ENCODE measurements around the gene ARG1.

ARG1 gene

DNA sequence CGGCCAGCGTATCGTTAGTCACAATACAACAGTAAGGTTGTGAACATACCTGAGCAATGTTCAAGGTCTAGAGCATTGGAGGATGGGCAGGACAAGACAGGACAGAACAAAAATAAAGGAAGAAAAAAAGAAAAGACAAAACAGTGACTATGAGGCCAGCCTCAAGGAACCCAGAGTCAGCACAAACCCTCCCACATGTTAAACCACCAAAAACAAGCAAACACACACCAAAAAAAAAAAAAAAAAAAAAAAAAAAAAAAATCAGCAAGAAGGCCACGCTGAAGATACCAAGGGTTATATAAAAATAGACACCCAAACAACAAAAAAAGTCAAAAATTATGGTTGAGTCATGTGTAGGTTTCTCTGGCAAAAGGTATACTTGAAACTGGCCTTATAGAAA, 42.2 kb downstream of the ARG1 start:
- no peak for DNase-seq (ENCODE audit: extremely low spot score)
- POLR2A ChIA-PET, result no interaction called here
- CTCF ChIA-PET, result no interaction called here
- TF ChIP-seq LEF1 (IDR thresholded peaks at IDR 0.05; ENCODE audit: borderline replicate concordance) (no peak), SUZ12 (IDR thresholded peaks at IDR 0.05) (no peak), CTBP1 (IDR thresholded peaks at IDR 0.05; ENCODE audit: borderline replicate concordance) (no peak), SP1 (IDR thresholded peaks at IDR 0.05) (no peak), HDGF (IDR thresholded peaks at IDR 0.05; ENCODE audit: borderline replicate concordance) (no peak), FOXM1 (IDR thresholded peaks at IDR 0.05; ENCODE audit: borderline replicate concordance) (no peak), ZNF384 (IDR thresholded peaks at IDR 0.05) (no peak; the same call in 1 of the 2 replicates), NFRKB (IDR thresholded peaks at IDR 0.05) (no peak), L3MBTL2 (conservative IDR thresholded peaks at IDR 0.05) (no peak), TARDBP (IDR thresholded peaks at IDR 0.05) (no peak), BHLHE40 (IDR thresholded peaks at IDR 0.05; ENCODE audit: borderline replicate concordance) (no peak), FOXA1 (IDR thresholded peaks at IDR 0.05) (no peak), ARNT (IDR thresholded peaks at IDR 0.05) (no peak), ELF4 (IDR thresholded peaks at IDR 0.05) (no peak), FOXK2 (IDR thresholded peaks at IDR 0.05) (no peak)
- TF ChIP-seq, protein P1, sequence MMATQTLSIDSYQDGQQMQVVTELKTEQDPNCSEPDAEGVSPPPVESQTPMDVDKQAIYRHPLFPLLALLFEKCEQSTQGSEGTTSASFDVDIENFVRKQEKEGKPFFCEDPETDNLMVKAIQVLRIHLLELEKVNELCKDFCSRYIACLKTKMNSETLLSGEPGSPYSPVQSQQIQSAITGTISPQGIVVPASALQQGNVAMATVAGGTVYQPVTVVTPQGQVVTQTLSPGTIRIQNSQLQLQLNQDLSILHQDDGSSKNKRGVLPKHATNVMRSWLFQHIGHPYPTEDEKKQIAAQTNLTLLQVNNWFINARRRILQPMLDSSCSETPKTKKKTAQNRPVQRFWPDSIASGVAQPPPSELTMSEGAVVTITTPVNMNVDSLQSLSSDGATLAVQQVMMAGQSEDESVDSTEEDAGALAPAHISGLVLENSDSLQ (IDR thresholded peaks at IDR 0.05), result no peak

DNA sequence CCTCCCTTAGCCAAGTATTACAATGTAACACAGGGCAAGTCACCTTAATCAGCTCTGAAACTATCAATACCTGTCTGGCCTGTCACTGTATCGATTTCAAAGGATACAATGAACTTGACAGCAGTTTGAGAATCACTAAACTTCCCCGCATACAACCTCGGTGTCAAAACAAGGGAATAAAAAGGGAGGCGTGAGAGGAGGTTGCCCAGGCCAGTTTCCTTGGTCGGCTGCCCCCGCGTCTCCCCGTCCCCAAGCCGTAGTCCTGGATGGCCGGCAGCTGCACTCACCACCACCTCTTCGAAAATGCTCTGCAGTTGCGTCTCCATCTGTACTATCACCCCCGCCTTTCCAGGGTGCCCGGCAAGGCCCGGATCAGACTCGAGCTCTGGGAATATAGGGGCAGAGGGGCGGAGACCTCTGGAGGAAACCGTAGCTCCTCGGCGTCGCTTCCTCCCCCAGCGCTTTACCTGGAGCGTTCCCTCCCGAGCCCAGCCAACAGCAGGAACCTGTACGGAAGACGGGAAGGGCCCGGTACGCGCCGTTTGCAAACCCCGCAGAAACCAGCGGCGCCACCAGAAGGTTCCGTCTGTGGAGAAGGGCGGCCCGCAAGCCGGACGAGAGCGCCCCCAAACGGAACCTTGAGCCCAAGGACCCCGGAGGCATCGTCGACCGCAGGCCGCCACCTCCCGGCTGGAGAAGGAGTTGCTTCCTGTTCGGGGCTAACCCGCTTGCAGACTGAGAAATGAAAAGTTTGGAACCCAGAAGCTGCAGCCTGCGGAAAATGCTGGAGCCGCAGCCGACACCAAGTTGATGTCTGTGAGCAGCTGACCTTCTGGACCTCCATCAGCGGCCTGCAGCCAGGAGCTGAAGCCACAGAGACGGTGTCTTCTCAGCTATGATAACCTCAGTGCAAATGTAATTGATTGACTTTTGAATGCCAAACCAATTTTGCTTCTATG, 55.0 kb downstream of the ARG1 start, which contains the start of gene MED23:
TSS of gene MED23 (minus strand) at position 519 of the 959 bp plus-strand sequence. CDS start at position 326, 193 bp downstream.
- TF ChIP-seq FOXM1 (IDR thresholded peaks at IDR 0.05; ENCODE audit: borderline replicate concordance) (peak; percentile 92; the same call in 1 of the 2 replicates), HDGF (IDR thresholded peaks at IDR 0.05; ENCODE audit: borderline replicate concordance) (no peak), SP1 (IDR thresholded peaks at IDR 0.05) (no peak), BHLHE40 (IDR thresholded peaks at IDR 0.05; ENCODE audit: borderline replicate concordance) (no peak), LEF1 (IDR thresholded peaks at IDR 0.05; ENCODE audit: borderline replicate concordance) (no peak; the same call in 1 of the 2 replicates), SUZ12 (IDR thresholded peaks at IDR 0.05) (no peak), FOXA1 (IDR thresholded peaks at IDR 0.05) (no peak), L3MBTL2 (conservative IDR thresholded peaks at IDR 0.05) (no peak), ARNT (IDR thresholded peaks at IDR 0.05) (peak; percentile 86), CTBP1 (IDR thresholded peaks at IDR 0.05; ENCODE audit: borderline replicate concordance) (peak; percentile 98), TARDBP (IDR thresholded peaks at IDR 0.05) (peak; percentile 81), ZNF384 (IDR thresholded peaks at IDR 0.05) (no peak), NFRKB (IDR thresholded peaks at IDR 0.05) (peak; percentile 61; the same call in 1 of the 2 replicates), FOXK2 (IDR thresholded peaks at IDR 0.05) (no peak), ELF4 (IDR thresholded peaks at IDR 0.05) (peak; percentile 81)
- TF ChIP-seq, protein P1 (IDR thresholded peaks at IDR 0.05), result peak; percentile 72
- CTCF ChIA-PET, result interaction anchor here (0.6 to 2.0 kb wide), 29 partner anchors 9 to 1695 kb away, joined by 3 to 30 read pairs (median 4); partner anchors contain the start of gene ENPP3
- POLR2A ChIA-PET, result interaction anchor here (0.6 to 2.0 kb wide), 7 partner anchors 8 to 1875 kb away, joined by 3 to 11 read pairs (median 5); partner anchors contain the start of gene ENPP3

DNA sequence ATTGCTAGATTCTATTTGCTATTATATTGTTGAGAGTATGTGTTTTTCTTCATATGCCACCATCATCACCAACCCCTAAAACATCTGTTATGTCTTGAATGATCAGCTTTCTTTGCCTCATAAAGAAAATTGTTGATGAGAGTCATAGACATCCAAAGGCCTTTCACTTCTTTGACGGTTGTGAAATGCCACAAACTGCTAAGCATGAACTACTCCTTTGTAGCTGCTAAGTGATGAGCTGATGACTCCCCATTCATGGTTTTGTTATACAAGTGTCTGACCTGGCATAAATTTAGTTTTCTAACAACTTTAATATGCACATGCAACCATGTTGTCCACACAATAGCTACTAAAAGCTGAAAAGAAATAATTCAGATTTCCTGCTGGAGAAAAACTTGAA, 55.7 kb downstream of the ARG1 start:
- no peak for DNase-seq (ENCODE audit: extremely low spot score)
- ChIA-PET POLR2A (interaction anchor here (1.5 to 2.0 kb wide), 2 partner anchors 9 to 22 kb away, joined by 6 to 11 read pairs; no protein-coding TSS in a partner anchor), CTCF (interaction anchor here (0.6 to 2.0 kb wide), 15 partner anchors 9 to 1023 kb away, joined by 3 to 30 read pairs (median 4); partner anchors contain the start of gene ENPP3)
- TF ChIP-seq SP1 (IDR thresholded peaks at IDR 0.05), result no peak
- TF ChIP-seq FOXA1 (IDR thresholded peaks at IDR 0.05), result no peak
- TF ChIP-seq, protein P1 (IDR thresholded peaks at IDR 0.05), result no peak
- no peak for TF ChIP-seq ZNF384 (IDR thresholded peaks at IDR 0.05)
- no peak for TF ChIP-seq L3MBTL2 (conservative IDR thresholded peaks at IDR 0.05)
- TF ChIP-seq ARNT (IDR thresholded peaks at IDR 0.05), result no peak
- no peak for TF ChIP-seq LEF1 (IDR thresholded peaks at IDR 0.05; ENCODE audit: borderline replicate concordance)

More for the DNA sequence above, 55.0 kb downstream of the ARG1 start, which contains the start of gene MED23:
- peak; percentile 90 for DNase-seq (ENCODE audit: extremely low spot score)

DNA sequence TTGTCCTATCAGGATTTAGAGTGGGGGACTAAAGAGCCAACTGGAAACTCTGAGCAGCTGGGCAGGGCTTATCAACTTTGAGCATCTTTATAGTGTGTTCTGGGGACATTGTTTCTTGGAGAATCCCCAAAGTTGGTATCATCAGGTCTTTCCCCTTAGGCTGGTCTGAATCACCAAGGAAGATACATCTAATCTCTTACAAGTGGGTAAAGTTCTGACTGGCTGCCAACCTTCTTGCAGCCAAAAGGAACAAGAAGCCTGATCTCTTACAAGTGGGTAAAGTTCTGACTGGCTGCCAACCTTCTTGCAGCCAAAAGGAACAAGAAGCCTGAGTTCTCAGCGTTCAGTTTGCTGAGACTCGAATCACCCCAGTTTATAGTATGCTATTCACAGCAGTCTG, 56.6 kb downstream of the ARG1 start:
- POLR2A ChIA-PET, result no interaction called here
- DNase-seq (ENCODE audit: extremely low spot score), result no peak
- CTCF ChIA-PET, result no interaction called here
- no peak for TF ChIP-seq FOXK2 (IDR thresholded peaks at IDR 0.05)
- TF ChIP-seq LEF1 (IDR thresholded peaks at IDR 0.05; ENCODE audit: borderline replicate concordance), result no peak
- TF ChIP-seq HDGF (IDR thresholded peaks at IDR 0.05; ENCODE audit: borderline replicate concordance), result no peak
- no peak for TF ChIP-seq CTBP1 (IDR thresholded peaks at IDR 0.05; ENCODE audit: borderline replicate concordance)
- TF ChIP-seq SP1 (IDR thresholded peaks at IDR 0.05), result no peak
- TF ChIP-seq, protein P1 (IDR thresholded peaks at IDR 0.05), result no peak
- no peak for TF ChIP-seq BHLHE40 (IDR thresholded peaks at IDR 0.05; ENCODE audit: borderline replicate concordance)
- no peak for TF ChIP-seq ARNT (IDR thresholded peaks at IDR 0.05)
- TF ChIP-seq NFRKB (IDR thresholded peaks at IDR 0.05), result no peak
- no peak for TF ChIP-seq ELF4 (IDR thresholded peaks at IDR 0.05)
- no peak for TF ChIP-seq ZNF384 (IDR thresholded peaks at IDR 0.05)
- no peak for TF ChIP-seq L3MBTL2 (conservative IDR thresholded peaks at IDR 0.05)
- no peak for TF ChIP-seq SUZ12 (IDR thresholded peaks at IDR 0.05)
- TF ChIP-seq TARDBP (IDR thresholded peaks at IDR 0.05), result no peak
- no peak for TF ChIP-seq FOXM1 (IDR thresholded peaks at IDR 0.05; ENCODE audit: borderline replicate concordance)
- no peak for TF ChIP-seq FOXA1 (IDR thresholded peaks at IDR 0.05)

All from HEK293T (cell line).